ENCODE results near the gene RRP36. TPM values are rescaled to one million over a fixed set of nuclear protein-coding genes. Genes with fewer than 3 reads are reported as not detected.

RRP36 gene
- total RNA-seq, 1 donor from 2014 or later = 20.6 TPM

- H3K4me3 ChIP-seq = no peak overlapping the region
- no peaks in the 10 kb centered on the region for H3K9me3 ChIP-seq
- DNase-seq (ENCODE audit: low spot score in 2 of 2) = no peak
- no peak overlapping the region for H3K27ac ChIP-seq
- TF ChIP-seq CTCF (IDR thresholded peaks at IDR 0.05) = no peak
- H3K36me3 ChIP-seq = peaks cover 55 to 67% of the 10 kb centered on the region in 2 donors
- intact Hi-C loops (cut with DNase I) = no loop called here
- no peaks in the 10 kb centered on the region for H3K27me3 ChIP-seq
- H3K4me1 ChIP-seq = no peaks in the 10 kb centered on the region
These were observed 12.7 kb downstream of the RRP36 start for GRCh38 chr6:43034190-43034525.

- no peak overlapping the region for H3K27ac ChIP-seq
- TF ChIP-seq CTCF (IDR thresholded peaks at IDR 0.05) = no peak
- H3K27me3 ChIP-seq = no peaks in the 10 kb centered on the region
- no peaks in the 10 kb centered on the region for H3K4me1 ChIP-seq
- H3K36me3 ChIP-seq = peaks cover 44 to 62% of the 10 kb centered on the region in 2 donors
- intact Hi-C loops (cut with DNase I) = no loop called here
- H3K9me3 ChIP-seq = no peaks in the 10 kb centered on the region
- no peak overlapping the region for H3K4me3 ChIP-seq
- no peak for DNase-seq (ENCODE audit: low spot score in 2 of 2)
These were observed 14.2 kb downstream of the RRP36 start for GRCh38 chr6:43035495-43036194.

- no peak overlapping the region for H3K4me3 ChIP-seq
- intact Hi-C loops (cut with DNase I) = no loop called here
- H3K4me1 ChIP-seq = no peaks in the 10 kb centered on the region
- no peak for TF ChIP-seq CTCF (IDR thresholded peaks at IDR 0.05)
- no peaks in the 10 kb centered on the region for H3K27me3 ChIP-seq
- peaks cover 37 to 63% of the 10 kb centered on the region in 2 donors for H3K36me3 ChIP-seq
- H3K27ac ChIP-seq = no peak overlapping the region
- DNase-seq (ENCODE audit: low spot score in 2 of 2) = no peak
- no peaks in the 10 kb centered on the region for H3K9me3 ChIP-seq
These were observed 15.3 kb downstream of the RRP36 start for GRCh38 chr6:43036712-43037111.

- no peak for TF ChIP-seq CTCF (IDR thresholded peaks at IDR 0.05)
- DNase-seq (ENCODE audit: low spot score in 2 of 2) = no peak
- H3K4me3 ChIP-seq = no peak overlapping the region
- H3K36me3 ChIP-seq = peaks cover 37 to 60% of the 10 kb centered on the region in 2 donors
- no peak overlapping the region for H3K27ac ChIP-seq
- H3K9me3 ChIP-seq = no peaks in the 10 kb centered on the region
- H3K27me3 ChIP-seq = no peaks in the 10 kb centered on the region
- H3K4me1 ChIP-seq = no peaks in the 10 kb centered on the region
- intact Hi-C loops (cut with DNase I) = no loop called here
These were observed 15.8 kb downstream of the RRP36 start for GRCh38 chr6:43037197-43037596.

- H3K36me3 ChIP-seq = peaks cover 39 to 59% of the 10 kb centered on the region in 2 donors
- H3K4me3 ChIP-seq = no peak overlapping the region
- TF ChIP-seq CTCF (IDR thresholded peaks at IDR 0.05) = no peak
- H3K9me3 ChIP-seq = no peaks in the 10 kb centered on the region
- H3K4me1 ChIP-seq = no peaks in the 10 kb centered on the region
- intact Hi-C loops (cut with DNase I) = no loop called here
- no peak for DNase-seq (ENCODE audit: low spot score in 2 of 2)
- no peak overlapping the region for H3K27ac ChIP-seq
- H3K27me3 ChIP-seq = no peaks in the 10 kb centered on the region
These were observed 16.3 kb downstream of the RRP36 start for GRCh38 chr6:43037706-43038105.

GRCh38 chr6:43038727-43039126 is 17.3 kb downstream of the RRP36 start:
- peaks cover 42 to 61% of the 10 kb centered on the region in 2 donors for H3K36me3 ChIP-seq

More at GRCh38 chr6:43038727-43039126, 17.3 kb downstream of the RRP36 start:
- no peaks in the 10 kb centered on the region for H3K27me3 ChIP-seq
- H3K27ac ChIP-seq = no peak overlapping the region
- H3K4me3 ChIP-seq = no peak overlapping the region
- H3K9me3 ChIP-seq = no peaks in the 10 kb centered on the region
- no peak for DNase-seq (ENCODE audit: low spot score in 2 of 2)
- TF ChIP-seq CTCF (IDR thresholded peaks at IDR 0.05) = no peak
- intact Hi-C loops (cut with DNase I) = no loop called here
- H3K4me1 ChIP-seq = no peaks in the 10 kb centered on the region

Measured in ascending aorta (tissue), 2 donors.